Measurements from ENCODE around the gene CRYBG1. TPM values are rescaled to one million over a fixed set of nuclear protein-coding genes. Genes with fewer than 3 reads are reported as not detected.

CRYBG1 gene
- total RNA-seq, 1 experiment from 2014 or later: 10.1 TPM

DNA sequence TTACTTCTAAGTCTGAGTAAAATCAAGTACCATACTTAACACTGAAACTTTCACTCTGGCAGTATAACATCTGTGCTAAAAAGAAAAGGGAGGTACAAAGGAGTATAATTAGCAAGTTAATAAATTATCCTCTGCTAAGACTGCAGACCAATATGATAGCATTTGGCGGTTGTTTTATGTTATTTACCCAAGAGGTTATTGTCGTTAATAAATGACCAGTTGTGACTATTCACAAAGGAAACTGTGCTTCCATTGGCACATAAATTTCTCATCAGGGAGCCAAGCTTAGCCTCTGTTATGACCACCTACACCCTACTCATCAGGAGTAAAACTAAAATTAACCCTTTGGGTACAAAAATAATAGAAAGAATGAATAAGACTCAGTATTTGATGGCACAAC is 86.5 kb downstream of the CRYBG1 start (continued):
- TF ChIP-seq CTCF (IDR thresholded peaks at IDR 0.05) (no peak), RORB (CRISPR knock-in tag; IDR thresholded peaks at IDR 0.05) (no peak), ZNF425 (CRISPR knock-in tag; conservative IDR thresholded peaks at IDR 0.05) (no peak), GRHL2 (CRISPR knock-in tag; IDR thresholded peaks at IDR 0.05; ENCODE audit: insufficient replicate concordance, severe bottlenecking) (no peak), ZNF671 (CRISPR knock-in tag; IDR thresholded peaks at IDR 0.05) (no peak), TP53 (CRISPR knock-in tag; IDR thresholded peaks at IDR 0.05) (no peak), STAT6 (CRISPR knock-in tag; conservative IDR thresholded peaks at IDR 0.05; ENCODE audit: low read depth) (no peak), CBFB (CRISPR knock-in tag; IDR thresholded peaks at IDR 0.05; ENCODE audit: low read depth) (no peak), KAT7 (CRISPR knock-in tag; IDR thresholded peaks at IDR 0.05; ENCODE audit: borderline replicate concordance) (no peak), ZSCAN18 (CRISPR knock-in tag; IDR thresholded peaks at IDR 0.05) (no peak)
- TF ChIP-seq, protein P1, sequence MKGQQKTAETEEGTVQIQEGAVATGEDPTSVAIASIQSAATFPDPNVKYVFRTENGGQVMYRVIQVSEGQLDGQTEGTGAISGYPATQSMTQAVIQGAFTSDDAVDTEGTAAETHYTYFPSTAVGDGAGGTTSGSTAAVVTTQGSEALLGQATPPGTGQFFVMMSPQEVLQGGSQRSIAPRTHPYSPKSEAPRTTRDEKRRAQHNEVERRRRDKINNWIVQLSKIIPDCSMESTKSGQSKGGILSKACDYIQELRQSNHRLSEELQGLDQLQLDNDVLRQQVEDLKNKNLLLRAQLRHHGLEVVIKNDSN (CRISPR knock-in tag; IDR thresholded peaks at IDR 0.05): no peak

GRCh38 chr6:106448000-106448426 is 87.5 kb downstream of the CRYBG1 start:
- no peaks in the 10 kb centered on the region for H3K27me3 Mint-ChIP-seq (ENCODE audit: low read depth)
- ChIA-PET POLR2A (no interaction called here), CTCF (interaction anchor here (1.5 to 4.0 kb wide), 2 partner anchors 116 to 118 kb away, joined by 3 to 26 read pairs; no protein-coding TSS in a partner anchor)
- H3K27ac Mint-ChIP-seq: no peak overlapping the region
- no peak for DNase-seq (ENCODE audit: low spot score)
- ATAC-seq: no peak
- no peaks in the 10 kb centered on the region for H3K9me3 Mint-ChIP-seq
- no peak overlapping the region for H3K4me3 Mint-ChIP-seq
- peaks cover 19% of the 10 kb centered on the region for H3K4me1 Mint-ChIP-seq
- H3K36me3 Mint-ChIP-seq: no peaks in the 10 kb centered on the region
- no peak for TF ChIP-seq ELF4 (CRISPR knock-in tag; IDR thresholded peaks at IDR 0.05; ENCODE audit: low read depth)
- TF ChIP-seq, protein P2, sequence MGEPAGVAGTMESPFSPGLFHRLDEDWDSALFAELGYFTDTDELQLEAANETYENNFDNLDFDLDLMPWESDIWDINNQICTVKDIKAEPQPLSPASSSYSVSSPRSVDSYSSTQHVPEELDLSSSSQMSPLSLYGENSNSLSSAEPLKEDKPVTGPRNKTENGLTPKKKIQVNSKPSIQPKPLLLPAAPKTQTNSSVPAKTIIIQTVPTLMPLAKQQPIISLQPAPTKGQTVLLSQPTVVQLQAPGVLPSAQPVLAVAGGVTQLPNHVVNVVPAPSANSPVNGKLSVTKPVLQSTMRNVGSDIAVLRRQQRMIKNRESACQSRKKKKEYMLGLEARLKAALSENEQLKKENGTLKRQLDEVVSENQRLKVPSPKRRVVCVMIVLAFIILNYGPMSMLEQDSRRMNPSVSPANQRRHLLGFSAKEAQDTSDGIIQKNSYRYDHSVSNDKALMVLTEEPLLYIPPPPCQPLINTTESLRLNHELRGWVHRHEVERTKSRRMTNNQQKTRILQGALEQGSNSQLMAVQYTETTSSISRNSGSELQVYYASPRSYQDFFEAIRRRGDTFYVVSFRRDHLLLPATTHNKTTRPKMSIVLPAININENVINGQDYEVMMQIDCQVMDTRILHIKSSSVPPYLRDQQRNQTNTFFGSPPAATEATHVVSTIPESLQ (CRISPR knock-in tag; IDR thresholded peaks at IDR 0.05): no peak
- TF ChIP-seq, protein P3, sequence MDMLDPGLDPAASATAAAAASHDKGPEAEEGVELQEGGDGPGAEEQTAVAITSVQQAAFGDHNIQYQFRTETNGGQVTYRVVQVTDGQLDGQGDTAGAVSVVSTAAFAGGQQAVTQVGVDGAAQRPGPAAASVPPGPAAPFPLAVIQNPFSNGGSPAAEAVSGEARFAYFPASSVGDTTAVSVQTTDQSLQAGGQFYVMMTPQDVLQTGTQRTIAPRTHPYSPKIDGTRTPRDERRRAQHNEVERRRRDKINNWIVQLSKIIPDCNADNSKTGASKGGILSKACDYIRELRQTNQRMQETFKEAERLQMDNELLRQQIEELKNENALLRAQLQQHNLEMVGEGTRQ (CRISPR knock-in tag; IDR thresholded peaks at IDR 0.05): no peak
- no peak for TF ChIP-seq ZNF416 (CRISPR knock-in tag; IDR thresholded peaks at IDR 0.05)
- TF ChIP-seq TP53 (CRISPR knock-in tag; IDR thresholded peaks at IDR 0.05): no peak
- TF ChIP-seq ATF3 (CRISPR knock-in tag; conservative IDR thresholded peaks at IDR 0.05): no peak
- no peak for TF ChIP-seq PRDM15 (CRISPR knock-in tag; IDR thresholded peaks at IDR 0.05)
- no peak for TF ChIP-seq SP1 (CRISPR knock-in tag; conservative IDR thresholded peaks at IDR 0.05)
- TF ChIP-seq CDX4 (CRISPR knock-in tag; IDR thresholded peaks at IDR 0.05; ENCODE audit: borderline replicate concordance): no peak

Data from WTC11 (cell line).